GM19438 (cell line): ENCODE results near the gene PLCE1.
"Not testable (repeated sequence)": the region's sequence is repeated elsewhere in the genome, so short reads cannot be mapped to it uniquely, and the experiment has no call there.

Experiments
- ATAC-seq: cut with Tn5 transposase; IDR thresholded peaks from one replicate; pipeline ENCODE4 v1.9.1; 2021; ENCODE audit warnings: low read depth; ENCODE audit not compliant: unreplicated experiment

PLCE1 gene

GRCh38 chr10:93993782-93994437 is at the start of gene PLCE1:
Gene PLCE1 (plus strand): TSS chr10:93993931. CDS start chr10:94031047, 37,116 bp downstream.
- ATAC-seq = peak; percentile 60

GRCh38 chr10:93945819-93946218 is 47.9 kb upstream of the PLCE1 start:
- no peak for ATAC-seq

GRCh38 chr10:93947055-93947454 is 46.7 kb upstream of the PLCE1 start:
- ATAC-seq = no peak

- ATAC-seq = no peak
These were observed 46.2 kb upstream of the PLCE1 start for GRCh38 chr10:93947524-93947923.

- no peak for ATAC-seq
These were observed 41.8 kb upstream of the PLCE1 start for GRCh38 chr10:93951905-93952304.

- ATAC-seq = no peak
These were observed 39.4 kb upstream of the PLCE1 start for GRCh38 chr10:93954299-93954698.

GRCh38 chr10:93954726-93955363 is 38.9 kb upstream of the PLCE1 start:
- ATAC-seq = no peak

GRCh38 chr10:93958834-93959233 is 34.9 kb upstream of the PLCE1 start:
- no peak for ATAC-seq

- ATAC-seq = not testable (repeated sequence)
These were observed 32.7 kb upstream of the PLCE1 start for GRCh38 chr10:93960988-93961387.

- ATAC-seq = no peak
These were observed 30.8 kb upstream of the PLCE1 start for GRCh38 chr10:93962973-93963372.

- no peak for ATAC-seq
These were observed 30.3 kb upstream of the PLCE1 start for GRCh38 chr10:93963434-93963833.

GRCh38 chr10:93965911-93966310 is 27.8 kb upstream of the PLCE1 start:
- ATAC-seq = no peak

GRCh38 chr10:93967756-93968155 is 26.0 kb upstream of the PLCE1 start:
- no peak for ATAC-seq

GRCh38 chr10:93968540-93968945 is 25.2 kb upstream of the PLCE1 start:
- no peak for ATAC-seq

- not testable (repeated sequence) for ATAC-seq
These were observed 23.2 kb upstream of the PLCE1 start for GRCh38 chr10:93970433-93971010.

- ATAC-seq = no peak
These were observed 19.8 kb upstream of the PLCE1 start for GRCh38 chr10:93973748-93974445.

GRCh38 chr10:93977442-93977841 is 16.3 kb upstream of the PLCE1 start:
- ATAC-seq = no peak

- ATAC-seq = no peak
These were observed 13.2 kb upstream of the PLCE1 start for GRCh38 chr10:93980486-93980885.

GRCh38 chr10:93991114-93991513 is 2.6 kb upstream of the PLCE1 start:
- ATAC-seq = no peak

GRCh38 chr10:93991596-93992284 is 2.0 kb upstream of the PLCE1 start:
- ATAC-seq = no peak
